ENCODE results near the gene TFDP2.

TFDP2 gene

DNA sequence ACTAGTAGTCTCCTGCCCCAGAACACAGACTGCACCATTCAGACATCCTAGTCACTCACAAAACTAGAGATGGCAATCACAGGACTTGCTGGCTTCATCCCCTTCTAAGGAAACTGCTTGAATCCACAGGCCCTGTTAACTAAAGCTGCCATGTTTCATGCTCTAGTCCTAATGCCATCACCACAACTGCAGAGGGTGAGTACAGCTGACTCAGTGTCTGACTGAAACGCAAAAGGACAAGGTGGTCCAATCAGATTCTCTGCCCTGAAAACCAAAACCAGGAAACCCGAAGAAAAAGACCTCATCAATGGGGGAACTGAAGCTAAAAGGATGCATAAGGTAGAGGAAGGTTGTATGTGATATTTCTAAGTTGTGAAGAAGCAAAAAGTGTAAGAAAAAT lies 25.2 kb upstream of the TFDP2 start:
- H3K9me3 ChIP-seq (ENCODE audit: control insufficient read depth, low read length) = no peaks in the 10 kb centered on the region
- H2AFZ ChIP-seq = no peak overlapping the region
- no peaks in the 10 kb centered on the region for H3K79me2 ChIP-seq
- no peaks in the 10 kb centered on the region for H3K36me3 ChIP-seq (ENCODE audit: control insufficient read depth, insufficient read depth, low read length)
- H3K27me3 ChIP-seq (ENCODE audit: control insufficient read depth, insufficient read depth, low read length) = no peaks in the 10 kb centered on the region
- no peak for TF ChIP-seq CTCF (IDR thresholded peaks at IDR 0.05)
- H3K4me1 ChIP-seq = no peaks in the 10 kb centered on the region
- no peak overlapping the region for H3K4me3 ChIP-seq (ENCODE audit: low read depth, low read length)
- no peak overlapping the region for H3K27ac ChIP-seq
- no peak overlapping the region for H3K9ac ChIP-seq
- H3K4me2 ChIP-seq (ENCODE audit: low read length) = no peak overlapping the region

DNA sequence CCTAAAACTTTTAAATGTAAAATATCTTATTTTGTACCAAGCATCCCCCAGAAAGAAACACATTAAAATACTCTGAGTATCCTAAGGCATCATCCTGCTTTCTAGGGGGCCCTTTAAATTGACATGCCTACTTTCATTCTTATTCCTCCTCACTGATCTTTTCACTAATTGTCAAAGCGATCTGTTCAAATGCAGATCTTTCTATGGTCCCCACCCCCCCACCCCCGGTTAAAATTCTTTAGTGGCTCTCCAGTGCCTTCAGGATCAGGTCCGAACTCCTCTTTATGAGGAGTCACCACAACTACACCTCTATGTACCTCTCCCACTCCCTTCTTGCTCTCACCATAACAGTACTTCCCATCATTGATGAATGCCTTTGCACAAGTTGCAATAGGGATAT lies 19.2 kb upstream of the TFDP2 start:
- Histone ChIP-seq H3K4me1 (no peaks in the 10 kb centered on the region), H3K36me3 (ENCODE audit: control insufficient read depth, insufficient read depth, low read length) (no peaks in the 10 kb centered on the region), H3K9ac (no peak overlapping the region), H3K4me3 (ENCODE audit: low read depth, low read length) (no peak overlapping the region), H3K27me3 (ENCODE audit: control insufficient read depth, insufficient read depth, low read length) (no peaks in the 10 kb centered on the region), H2AFZ (no peak overlapping the region), H3K4me2 (ENCODE audit: low read length) (no peak overlapping the region), H3K27ac (no peak overlapping the region), H3K9me3 (ENCODE audit: control insufficient read depth, low read length) (no peaks in the 10 kb centered on the region), H3K79me2 (no peaks in the 10 kb centered on the region)
- no peak for TF ChIP-seq CTCF (IDR thresholded peaks at IDR 0.05)

- no peak overlapping the region for H3K4me2 ChIP-seq (ENCODE audit: low read length)
- no peaks in the 10 kb centered on the region for H3K4me1 ChIP-seq
- H3K9me3 ChIP-seq (ENCODE audit: control insufficient read depth, low read length) = no peaks in the 10 kb centered on the region
- no peak overlapping the region for H3K9ac ChIP-seq
- H3K79me2 ChIP-seq = no peaks in the 10 kb centered on the region
- H3K27me3 ChIP-seq (ENCODE audit: control insufficient read depth, insufficient read depth, low read length) = no peaks in the 10 kb centered on the region
- H3K27ac ChIP-seq = no peak overlapping the region
- TF ChIP-seq CTCF (IDR thresholded peaks at IDR 0.05) = no peak
- no peak overlapping the region for H2AFZ ChIP-seq
- no peaks in the 10 kb centered on the region for H3K36me3 ChIP-seq (ENCODE audit: control insufficient read depth, insufficient read depth, low read length)
- H3K4me3 ChIP-seq (ENCODE audit: low read depth, low read length) = no peak overlapping the region
These were observed 15.8 kb upstream of the TFDP2 start for GRCh38 chr3:142165194-142165593.

- no peak overlapping the region for H3K4me3 ChIP-seq (ENCODE audit: low read depth, low read length)
- TF ChIP-seq CTCF (IDR thresholded peaks at IDR 0.05) = no peak
- H3K9me3 ChIP-seq (ENCODE audit: control insufficient read depth, low read length) = no peaks in the 10 kb centered on the region
- H3K36me3 ChIP-seq (ENCODE audit: control insufficient read depth, insufficient read depth, low read length) = no peaks in the 10 kb centered on the region
- no peaks in the 10 kb centered on the region for H3K79me2 ChIP-seq
- no peak overlapping the region for H2AFZ ChIP-seq
- H3K4me2 ChIP-seq (ENCODE audit: low read length) = no peak overlapping the region
- no peaks in the 10 kb centered on the region for H3K27me3 ChIP-seq (ENCODE audit: control insufficient read depth, insufficient read depth, low read length)
- no peaks in the 10 kb centered on the region for H3K4me1 ChIP-seq
- H3K27ac ChIP-seq = no peak overlapping the region
- H3K9ac ChIP-seq = no peak overlapping the region
These were observed 9.9 kb upstream of the TFDP2 start for GRCh38 chr3:142159083-142159740.

- Histone ChIP-seq H3K27me3 (ENCODE audit: control insufficient read depth, insufficient read depth, low read length) (no peaks in the 10 kb centered on the region), H3K4me1 (peaks cover 2% of the 10 kb centered on the region), H3K4me2 (ENCODE audit: low read length) (no peak overlapping the region), H3K79me2 (no peaks in the 10 kb centered on the region), H3K9ac (no peak overlapping the region), H2AFZ (no peak overlapping the region), H3K36me3 (ENCODE audit: control insufficient read depth, insufficient read depth, low read length) (no peaks in the 10 kb centered on the region), H3K27ac (no peak overlapping the region), H3K9me3 (ENCODE audit: control insufficient read depth, low read length) (no peaks in the 10 kb centered on the region), H3K4me3 (ENCODE audit: low read depth, low read length) (no peak overlapping the region)
- no peak for TF ChIP-seq CTCF (IDR thresholded peaks at IDR 0.05)
These were observed 4.8 kb upstream of the TFDP2 start for GRCh38 chr3:142154186-142154585.

Data from parathyroid adenoma (tissue), 2 donors.